HCT116 (cell line): ENCODE results near the gene ANKRD2.

Experiments
- ATF3 ChIP-seq: IDR thresholded peaks from 2 replicates; pipeline ENCODE4 v1.6.1; 2012
- CTCF ChIP-seq, 3 experiments: fragments of 200-600 bp in 1 of 3; sonication (generic) in 1 of 3; IDR thresholded peaks in 2 of 3; conservative IDR thresholded peaks in 1 of 3; 2 replicates each; pipeline ENCODE4 v1.5.1; 2012 to 2017; ENCODE audit warnings: low read depth in 2 of 3, low read length in 2 of 3, antibody characterized with exemption in 1 of 3, borderline replicate concordance in 1 of 3, control low read depth in 1 of 3, mild to moderate bottlenecking in 1 of 3, mixed read lengths in 1 of 3, mixed run types in 1 of 3, moderate library complexity in 1 of 3; ENCODE audit not compliant: insufficient read depth in 1 of 3
- EZH2 ChIP-seq: fragments of 200-600 bp; sonication (generic); IDR thresholded peaks from 2 replicates; pipeline ENCODE4 v1.6.1; 2017; ENCODE audit warnings: antibody characterized with exemption, mixed run types
- EZH2phosphoT487 ChIP-seq: fragments of 200-600 bp; IDR thresholded peaks from 2 replicates; pipeline ENCODE4 v1.6.1; 2018; ENCODE audit warnings: antibody characterized with exemption, borderline replicate concordance
- POLR2A ChIP-seq: IDR thresholded peaks from 2 replicates; pipeline ENCODE4 v1.7.0; 2011; ENCODE audit warnings: borderline replicate concordance; ENCODE audit not compliant: insufficient read depth, insufficient read length; ENCODE audit errors: extremely low read depth
- POLR2AphosphoS5 ChIP-seq: IDR thresholded peaks from 2 replicates; pipeline ENCODE4 v1.6.1; 2011; ENCODE audit warnings: mild to moderate bottlenecking, low read depth, low read length, moderate library complexity
- RAD21 ChIP-seq: IDR thresholded peaks from 2 replicates; pipeline ENCODE4 v1.6.1; 2012; ENCODE audit warnings: low read depth, mild to moderate bottlenecking
- REST ChIP-seq: IDR thresholded peaks from 2 replicates; pipeline ENCODE4 v1.6.1; 2012; ENCODE audit warnings: low read depth
- SIN3A ChIP-seq: IDR thresholded peaks from 2 replicates; pipeline ENCODE4 v1.6.1; 2012; ENCODE audit warnings: low read depth
- SP1 ChIP-seq: IDR thresholded peaks from 2 replicates; pipeline ENCODE4 v1.6.1; 2012; ENCODE audit warnings: low read depth
- YY1 ChIP-seq: IDR thresholded peaks from 2 replicates; pipeline ENCODE4 v1.6.1; 2011; ENCODE audit warnings: low read length, low read depth, moderate library complexity, mild to moderate bottlenecking; ENCODE audit not compliant: insufficient replicate concordance; ENCODE audit errors: extremely low read depth
- ZFX ChIP-seq: fragments of 450-650 bp; IDR thresholded peaks from 2 replicates; pipeline ENCODE4 v1.6.1; 2017
- TF ChIP-seq, protein P1 (sequence below): IDR thresholded peaks from 2 replicates; pipeline ENCODE4 v1.6.1; 2011; ENCODE audit warnings: mild to moderate bottlenecking, low read length, moderate library complexity; ENCODE audit not compliant: insufficient replicate concordance; ENCODE audit errors: extremely low read depth

- TF ChIP-seq EZH2: no peak
- no peak for TF ChIP-seq CTCF (IDR thresholded peaks at IDR 0.05 in 2 of 3, conservative IDR thresholded peaks at IDR 0.05 in 1 of 3; ENCODE audit: borderline replicate concordance in 1 of 3, insufficient read depth in 1 of 3, low read depth in 2 of 3, low read length in 2 of 3)
- TF ChIP-seq, protein P1, sequence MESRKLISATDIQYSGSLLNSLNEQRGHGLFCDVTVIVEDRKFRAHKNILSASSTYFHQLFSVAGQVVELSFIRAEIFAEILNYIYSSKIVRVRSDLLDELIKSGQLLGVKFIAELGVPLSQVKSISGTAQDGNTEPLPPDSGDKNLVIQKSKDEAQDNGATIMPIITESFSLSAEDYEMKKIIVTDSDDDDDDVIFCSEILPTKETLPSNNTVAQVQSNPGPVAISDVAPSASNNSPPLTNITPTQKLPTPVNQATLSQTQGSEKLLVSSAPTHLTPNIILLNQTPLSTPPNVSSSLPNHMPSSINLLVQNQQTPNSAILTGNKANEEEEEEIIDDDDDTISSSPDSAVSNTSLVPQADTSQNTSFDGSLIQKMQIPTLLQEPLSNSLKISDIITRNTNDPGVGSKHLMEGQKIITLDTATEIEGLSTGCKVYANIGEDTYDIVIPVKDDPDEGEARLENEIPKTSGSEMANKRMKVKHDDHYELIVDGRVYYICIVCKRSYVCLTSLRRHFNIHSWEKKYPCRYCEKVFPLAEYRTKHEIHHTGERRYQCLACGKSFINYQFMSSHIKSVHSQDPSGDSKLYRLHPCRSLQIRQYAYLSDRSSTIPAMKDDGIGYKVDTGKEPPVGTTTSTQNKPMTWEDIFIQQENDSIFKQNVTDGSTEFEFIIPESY: no peak
- no peak for TF ChIP-seq EZH2phosphoT487
- no peak for TF ChIP-seq YY1
- TF ChIP-seq RAD21: no peak
- TF ChIP-seq POLR2AphosphoS5: no peak
- no peak for TF ChIP-seq SIN3A
- TF ChIP-seq ZFX: no peak
- no peak for TF ChIP-seq POLR2A
- TF ChIP-seq ATF3: no peak
- TF ChIP-seq REST: no peak
- TF ChIP-seq SP1: no peak
Measured at GRCh38 chr10:97589479-97589878, 16.9 kb downstream of the ANKRD2 start, which contains the start of gene C10orf62.
